DMS 273 (cell line): ENCODE results near the gene CYP2A6.
A peak's percentile ranks its signal among the peaks of the same experiment; 100 is the strongest.
"Not testable (repeated sequence)": the region's sequence is repeated elsewhere in the genome, so short reads cannot be mapped to it uniquely, and the experiment has no call there.

Experiments used
- DNase-seq: peaks from one replicate; lab custom pipeline; 2025; ENCODE audit not compliant: unreplicated experiment; lab: John Stamatoyannopoulos, UW

The CYP2A6 gene

DNA sequence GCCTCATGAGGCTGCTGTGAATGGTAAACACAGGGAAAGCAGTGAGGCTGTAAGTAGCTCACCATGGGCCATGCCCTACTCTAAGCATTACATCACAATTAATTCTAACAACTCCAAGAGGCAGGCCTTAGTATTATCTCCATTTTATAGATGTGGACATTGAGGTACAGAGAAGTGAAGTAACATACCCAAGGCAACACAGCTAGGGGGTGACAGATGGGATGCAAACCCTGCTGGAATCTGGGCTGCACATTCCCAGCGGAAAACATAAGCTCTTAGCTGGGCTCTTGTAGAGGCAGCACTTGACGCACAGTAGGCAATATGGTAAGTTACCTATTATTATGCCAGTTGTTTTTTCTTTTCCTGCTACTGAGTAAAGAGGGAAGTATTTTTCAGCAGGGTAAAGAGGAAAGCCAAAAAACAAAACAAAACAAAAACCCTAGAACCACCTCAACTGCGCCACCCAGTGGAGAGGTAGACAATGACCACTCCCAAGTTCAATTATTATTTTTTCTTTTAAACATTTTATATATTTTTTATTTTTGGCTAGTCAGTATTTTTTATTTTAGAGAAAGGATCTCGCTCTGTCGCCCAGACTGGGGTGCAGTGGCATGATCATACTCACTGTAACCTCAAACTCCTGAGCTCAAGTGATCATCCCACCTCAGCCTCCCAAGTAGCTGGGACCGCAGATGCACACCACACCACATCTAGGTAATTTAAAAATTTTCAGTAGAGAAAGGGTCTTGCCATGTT, 30.6 kb downstream of the CYP2A6 start:
- DNase-seq: peak; percentile 65

DNA sequence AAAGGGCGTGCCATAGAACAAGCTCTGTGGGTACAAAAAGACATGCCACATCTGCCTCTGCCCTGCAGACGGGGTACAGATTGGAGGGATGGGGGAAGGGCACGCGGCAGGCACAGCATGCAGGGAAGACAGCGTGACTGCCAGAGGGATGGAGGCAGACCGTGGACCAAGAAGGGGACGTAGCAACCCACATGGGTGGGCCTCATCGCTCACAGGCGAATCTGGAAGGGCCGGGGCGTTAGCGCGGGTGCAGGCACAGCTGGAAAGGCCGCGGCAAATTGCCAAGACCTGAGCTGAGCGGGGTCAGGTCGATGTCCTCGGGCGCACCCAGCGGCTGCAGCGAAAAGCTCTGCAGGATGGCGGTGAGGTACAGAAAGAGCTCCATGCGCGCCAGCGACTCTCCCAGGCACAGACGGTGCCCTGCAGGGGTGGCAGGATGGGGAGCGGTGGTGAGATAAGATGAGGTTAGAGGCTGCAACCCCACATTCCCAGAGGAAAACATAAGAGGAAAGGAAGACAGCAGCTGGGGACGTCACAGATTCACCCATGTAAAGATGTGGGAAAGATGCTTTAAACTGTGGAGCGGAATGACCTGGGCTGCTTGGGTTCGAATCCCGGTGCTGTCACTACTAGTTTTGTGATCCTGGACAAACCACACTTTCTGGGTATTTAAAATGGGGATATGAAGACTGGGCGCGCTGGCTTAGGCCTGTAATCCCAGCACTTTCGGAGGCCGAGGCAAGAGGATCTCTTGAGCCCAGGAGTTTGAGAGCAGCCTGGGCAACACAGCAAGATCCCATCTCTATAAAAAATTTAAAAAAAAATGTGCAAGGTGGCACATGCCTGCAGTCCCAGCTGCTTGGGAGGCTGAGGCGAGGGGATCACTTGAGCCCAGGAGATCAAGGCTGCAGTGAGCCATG, 31.5 kb downstream of the CYP2A6 start:
- peak; percentile 83 for DNase-seq

DNA sequence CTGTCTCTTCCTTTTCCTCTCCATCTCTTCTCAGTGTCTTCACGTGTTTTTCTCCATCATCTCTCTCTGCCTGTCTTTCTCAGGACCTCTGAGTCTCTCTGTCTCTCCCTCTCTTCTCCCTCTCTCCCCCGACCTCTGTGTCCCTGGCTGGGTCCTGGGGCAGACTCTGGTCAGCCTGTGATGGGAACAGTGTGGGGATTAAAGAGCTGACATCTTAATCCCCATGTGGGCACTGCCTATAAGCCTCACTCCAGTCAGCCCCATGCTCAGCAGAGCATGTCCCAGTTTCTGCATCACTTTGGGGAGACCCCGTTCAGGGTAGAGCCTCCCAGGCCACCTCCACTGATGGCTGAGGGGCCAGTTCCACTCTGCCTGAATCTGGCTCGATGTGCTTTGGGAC, 35.0 kb downstream of the CYP2A6 start:
- no peak for DNase-seq

DNA sequence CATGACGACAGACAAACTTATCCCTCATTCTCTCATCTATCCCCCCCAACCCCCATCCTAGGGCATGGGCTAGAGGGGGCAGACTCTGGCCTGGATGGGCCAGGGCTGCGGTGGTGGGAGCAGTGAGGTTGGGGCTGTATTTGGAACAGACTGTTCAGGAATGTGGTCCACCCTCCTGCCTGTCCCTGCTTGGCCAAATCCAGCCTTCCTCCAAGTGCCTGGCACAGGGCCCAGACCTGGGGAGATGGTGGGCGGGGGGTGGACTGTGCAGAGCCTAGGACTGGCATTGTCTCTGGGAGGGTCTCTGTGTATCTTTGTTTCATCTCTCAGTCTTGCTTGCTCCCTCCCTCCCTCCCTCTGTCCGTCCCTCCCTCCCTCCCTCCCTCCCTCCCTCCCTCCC, 37.1 kb downstream of the CYP2A6 start:
- no peak for DNase-seq

DNA sequence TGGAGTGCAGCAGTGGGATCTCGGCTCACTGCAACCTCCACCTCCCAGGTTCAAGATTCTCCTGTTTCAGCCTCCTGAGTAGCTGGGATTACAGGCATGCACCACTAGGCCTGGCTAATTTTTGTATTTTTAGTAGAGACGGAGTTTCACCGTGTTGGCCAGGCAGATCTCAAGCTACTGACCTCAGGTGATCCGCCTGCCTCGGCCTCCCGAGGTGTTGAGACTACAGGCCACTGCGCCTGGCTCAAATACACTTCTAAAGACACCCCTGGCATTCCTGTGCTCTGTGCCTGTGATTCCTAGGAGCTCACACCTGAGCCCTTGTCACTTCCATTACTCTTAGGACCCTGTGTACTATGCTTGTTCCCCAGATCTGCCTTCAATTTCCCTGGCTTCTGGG, 37.7 kb downstream of the CYP2A6 start:
- not testable (repeated sequence) for DNase-seq

GRCh38 chr19:40811478-40812341, 38.5 kb downstream of the CYP2A6 start:
- DNase-seq: no peak

GRCh38 chr19:40810649-40811408, 39.4 kb downstream of the CYP2A6 start:
- DNase-seq: peak; percentile 62

- no peak for DNase-seq
These were observed 40.1 kb downstream of the CYP2A6 start for GRCh38 chr19:40810160-40810559.

DNA sequence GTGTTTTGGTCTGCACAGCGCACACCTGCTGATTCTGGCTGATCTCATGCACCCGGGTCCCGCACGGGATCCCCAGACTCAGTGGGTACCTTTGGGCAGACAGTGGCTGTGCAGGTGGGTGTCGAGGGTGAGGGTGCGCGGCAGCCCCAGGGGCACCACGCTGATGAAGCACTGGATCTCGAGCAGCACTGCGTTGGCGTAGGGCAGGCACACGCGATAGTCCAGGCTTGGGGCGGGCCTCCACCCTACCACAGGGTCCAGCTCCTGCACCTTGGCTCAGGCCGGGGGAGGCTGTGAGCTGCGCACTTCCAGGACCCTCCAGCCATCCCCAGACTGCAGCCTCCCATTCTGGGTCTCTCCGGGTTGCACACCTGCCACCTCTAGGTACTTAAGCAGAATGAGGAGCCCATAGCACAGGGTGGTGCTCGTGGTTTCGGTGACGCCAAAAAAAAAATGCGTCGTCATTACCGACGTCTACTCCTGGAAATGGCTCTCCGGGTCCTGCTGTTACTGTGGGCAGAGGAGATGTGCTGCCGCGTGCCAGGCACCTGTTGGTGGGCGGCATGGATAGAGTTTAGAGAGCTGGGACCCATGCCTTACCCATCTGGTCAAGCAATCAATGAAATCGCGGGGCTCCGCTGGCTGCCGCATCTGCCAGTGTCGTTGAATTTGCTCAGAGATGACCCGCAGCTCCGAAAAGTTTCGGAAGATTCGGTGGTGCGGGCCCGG, 40.7 kb downstream of the CYP2A6 start:
- no peak for DNase-seq

- DNase-seq: no peak
These were observed 41.8 kb downstream of the CYP2A6 start for GRCh38 chr19:40808497-40808896.

- no peak for DNase-seq
These were observed 42.3 kb downstream of the CYP2A6 start for GRCh38 chr19:40808021-40808325.

DNA sequence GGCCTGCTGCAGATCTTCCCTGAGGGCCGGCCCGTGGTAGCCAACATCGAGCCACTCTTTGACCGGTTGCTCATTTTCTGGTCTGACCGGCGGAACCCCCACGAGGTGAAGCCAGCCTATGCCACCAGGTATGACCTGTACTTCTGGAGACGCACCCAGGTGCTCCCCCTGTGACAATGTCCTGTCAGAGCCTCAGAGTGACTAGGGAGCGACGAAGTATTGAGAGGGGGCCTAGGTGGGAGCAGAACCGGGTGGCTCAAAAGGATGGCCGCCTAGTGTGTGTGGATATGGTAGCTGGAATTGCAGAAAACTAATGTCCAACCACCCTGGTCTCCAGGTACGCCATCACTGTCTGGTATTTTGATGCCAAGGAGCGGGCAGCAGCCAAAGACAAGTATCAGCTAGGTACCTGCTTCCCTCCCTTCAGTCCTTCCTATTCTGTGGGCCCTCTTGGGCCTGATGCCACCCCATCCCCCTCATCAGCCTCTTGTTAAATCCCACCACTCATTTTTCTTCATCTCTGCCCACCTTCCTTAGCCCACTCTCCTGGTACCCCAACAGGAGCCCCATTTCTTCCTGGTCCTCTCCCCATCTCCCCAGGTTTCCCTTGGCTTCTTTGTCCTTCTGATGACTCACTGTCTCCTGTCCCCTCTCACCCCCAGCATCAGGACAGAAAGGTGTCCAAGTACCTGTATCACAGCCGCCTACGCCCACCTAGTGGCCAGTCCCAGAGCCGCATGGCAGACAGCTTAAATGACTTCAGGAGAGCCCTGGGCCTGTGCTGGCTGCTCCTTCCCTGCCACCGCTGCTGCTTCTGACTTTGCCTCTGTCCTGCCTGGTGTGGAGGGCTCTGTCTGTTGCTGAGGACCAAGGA, 42.9 kb downstream of the CYP2A6 start:
- peak; percentile 45 for DNase-seq

DNA sequence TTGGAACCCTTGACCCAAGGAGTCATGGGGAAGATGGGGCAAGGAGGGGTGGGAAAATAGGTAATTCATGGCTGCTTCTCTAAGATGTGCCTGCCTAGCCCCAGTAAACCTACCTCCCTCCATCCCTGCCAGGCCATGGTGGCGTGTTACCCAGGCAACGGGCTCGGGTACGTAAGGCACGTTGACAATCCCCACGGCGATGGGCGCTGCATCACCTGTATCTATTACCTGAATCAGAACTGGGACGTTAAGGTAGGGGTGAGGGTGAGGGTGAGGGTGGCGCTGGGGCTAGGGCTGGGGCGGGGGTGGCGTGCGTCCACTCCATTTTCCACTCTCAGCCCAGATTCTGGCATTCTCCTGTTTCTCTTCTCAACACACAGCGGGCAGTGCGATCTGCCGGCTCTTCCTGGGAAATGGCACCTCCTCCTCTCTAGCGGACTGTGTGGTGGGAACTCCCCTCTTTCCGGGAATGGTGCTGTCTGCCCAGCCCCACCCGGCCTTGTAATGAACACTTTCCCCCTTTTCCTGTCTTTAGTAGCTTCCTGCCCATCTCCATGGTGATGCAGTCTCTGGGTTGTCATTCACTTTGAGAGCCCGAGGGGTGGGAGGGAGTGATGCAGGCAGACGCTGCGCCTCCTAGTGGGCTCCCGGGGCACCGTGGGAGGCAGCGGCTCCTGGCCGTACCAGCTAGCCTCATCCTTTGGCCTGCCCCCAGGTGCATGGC, 43.7 kb downstream of the CYP2A6 start:
- peak; percentile 66 for DNase-seq

DNA sequence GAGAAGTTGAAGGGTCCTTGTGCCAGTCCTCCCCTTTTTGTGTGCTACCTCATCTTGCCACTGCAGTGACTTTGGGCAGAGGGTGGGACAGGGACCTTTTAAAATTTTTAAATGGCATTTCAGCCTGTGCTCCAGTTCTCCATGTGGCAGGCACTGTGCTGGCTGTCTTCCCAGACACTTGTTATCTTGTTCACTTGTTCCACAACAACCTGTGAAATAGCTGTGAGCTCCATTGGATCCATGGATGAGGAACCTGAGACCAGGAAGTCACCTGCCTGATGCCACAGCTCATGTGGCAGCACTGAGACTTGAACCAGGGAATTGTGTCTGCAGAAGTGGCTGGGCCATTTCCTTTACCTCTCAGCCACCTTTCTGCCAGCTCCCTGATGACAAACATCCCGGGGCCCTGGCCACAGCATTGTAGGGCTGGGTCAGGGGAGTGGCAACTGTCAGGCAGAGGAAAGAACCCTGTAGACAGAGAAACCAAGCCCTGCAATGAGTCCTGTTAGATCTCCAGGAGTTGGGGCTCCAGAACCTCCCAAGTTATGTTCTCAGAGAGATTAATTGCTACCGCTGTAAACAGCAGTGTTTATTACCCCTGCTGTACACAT, 44.9 kb downstream of the CYP2A6 start:
- no peak for DNase-seq

- peak; percentile 25 for DNase-seq
These were observed 45.4 kb downstream of the CYP2A6 start for GRCh38 chr19:40804783-40805242.

GRCh38 chr19:40803857-40804782, 46.1 kb downstream of the CYP2A6 start:
- no peak for DNase-seq
